NCI-H748 treated with DMSO at 0.1 percent for 48 hours (cell line): ENCODE measurements around the gene LRPPRC.
"Not testable (repeated sequence)": the region's sequence is repeated elsewhere in the genome, so short reads cannot be mapped to it uniquely, and the experiment has no call there.

ENCODE experiments used
- DNase-seq: peaks from one replicate; lab custom pipeline; 2025; lab: John Stamatoyannopoulos, UW

LRPPRC gene

GRCh38 chr2:43995733-43996533 is at the start of gene LRPPRC:
LRPPRC (minus strand) TSS chr2:43995989; CDS start chr2:43995947, 42 bp downstream.
- DNase-seq = peak; percentile 87

GRCh38 chr2:44045061-44045460 is 49.3 kb upstream of the LRPPRC start:
- no peak for DNase-seq

- peak; percentile 62 for DNase-seq
These were observed 48.5 kb upstream of the LRPPRC start for GRCh38 chr2:44044281-44044720.

DNA sequence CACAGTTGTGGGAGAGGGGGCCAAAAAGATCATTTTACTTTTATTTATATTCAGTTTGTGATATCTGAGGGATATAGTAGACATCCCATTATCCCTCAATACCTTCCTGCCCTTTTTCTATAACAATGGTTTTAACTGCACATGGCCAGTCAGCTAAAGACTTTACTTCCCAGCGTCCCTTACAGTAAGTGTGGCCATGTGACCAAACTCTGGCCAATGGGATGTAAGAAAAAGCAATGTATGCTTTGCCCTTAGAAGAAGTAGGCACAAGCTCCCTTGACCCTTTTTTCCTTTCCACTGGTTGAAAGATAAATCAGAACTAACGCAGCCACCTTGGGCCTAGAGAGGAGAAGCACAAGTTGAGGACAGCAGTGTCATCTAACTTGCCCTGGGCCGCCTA is 44.6 kb upstream of the LRPPRC start:
- DNase-seq = no peak

- no peak for DNase-seq
These were observed 42.5 kb upstream of the LRPPRC start for GRCh38 chr2:44038277-44038676.

DNA sequence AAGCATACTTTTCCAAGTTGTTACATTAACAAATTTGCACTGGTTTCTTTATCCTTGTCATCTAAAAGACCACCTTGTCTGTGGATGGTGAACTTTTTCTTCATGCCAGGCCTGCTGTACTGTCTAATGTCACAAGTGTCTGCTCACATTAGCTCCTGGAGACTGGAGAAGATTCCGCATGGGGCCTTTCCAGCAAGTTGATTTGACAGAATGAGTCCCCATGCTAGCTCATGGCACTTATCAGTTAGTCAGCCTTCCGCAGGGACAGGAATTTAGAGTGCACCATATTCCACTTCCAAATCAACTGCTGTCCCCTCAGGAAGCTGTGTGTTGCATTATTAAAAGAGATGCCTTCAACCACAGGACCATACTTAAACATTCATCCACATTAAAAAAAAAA is 41.4 kb upstream of the LRPPRC start:
- no peak for DNase-seq

- DNase-seq = no peak
These were observed 38.2 kb upstream of the LRPPRC start for GRCh38 chr2:44033947-44034346.

DNA sequence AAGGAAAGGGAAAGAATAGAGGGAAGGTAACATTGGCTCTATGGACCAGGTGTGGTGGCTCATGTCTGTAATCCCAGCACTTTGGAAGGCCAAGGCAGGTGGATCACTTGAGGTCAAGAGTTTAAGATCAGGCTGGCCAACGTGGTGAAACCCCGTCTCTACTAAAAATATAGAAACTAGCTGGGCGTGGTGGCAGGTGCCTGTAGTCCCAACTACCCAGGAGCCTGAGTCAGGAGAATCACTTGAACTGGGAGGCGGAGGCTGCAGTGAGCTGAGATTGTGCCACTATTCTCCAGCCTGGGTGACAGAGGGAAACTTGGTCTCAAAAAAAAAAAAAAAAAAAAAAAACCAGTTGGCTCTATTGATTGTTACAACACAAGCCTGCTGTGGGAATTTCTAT is 31.3 kb upstream of the LRPPRC start:
- not testable (repeated sequence) for DNase-seq

DNA sequence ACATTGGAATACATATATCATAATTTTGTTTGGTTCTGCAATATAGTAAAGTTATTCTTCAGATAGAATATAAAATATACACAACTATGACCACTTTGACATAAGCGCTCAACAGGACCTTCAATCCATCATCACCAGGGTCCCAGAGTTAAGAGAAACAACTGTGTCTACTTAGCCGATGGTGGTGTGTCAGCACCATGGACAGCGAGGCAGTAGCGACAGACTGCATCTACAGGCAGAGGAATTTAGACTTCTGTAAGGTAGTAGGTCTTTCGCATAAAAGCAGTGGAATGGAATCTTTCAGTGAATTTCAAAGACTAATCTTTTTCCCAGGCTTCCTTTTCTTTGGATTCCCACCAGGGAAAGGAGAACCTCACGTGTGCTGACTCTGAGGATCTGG is 20.5 kb upstream of the LRPPRC start:
- no peak for DNase-seq

DNA sequence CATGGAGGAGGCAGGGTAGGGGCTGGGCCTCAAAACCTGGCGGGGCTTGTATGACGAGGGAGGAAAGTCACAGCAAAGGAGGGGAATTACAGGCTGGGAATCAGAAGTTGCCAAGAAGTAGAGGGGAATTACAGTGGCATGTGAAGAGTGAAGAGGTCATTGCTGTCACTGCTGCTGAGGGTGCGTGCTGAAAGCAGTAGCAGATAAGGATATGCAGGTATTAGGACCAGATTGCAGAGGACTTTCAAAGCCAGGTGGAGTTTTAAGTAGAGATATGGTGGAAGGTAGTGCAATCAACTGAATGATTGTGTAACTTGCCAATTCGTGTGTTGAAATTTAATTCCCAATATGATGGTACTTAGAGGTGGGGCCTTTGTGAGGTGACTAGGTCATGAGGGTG is 19.4 kb upstream of the LRPPRC start:
- no peak for DNase-seq

GRCh38 chr2:44013205-44013604 is 17.4 kb upstream of the LRPPRC start:
- DNase-seq = not testable (repeated sequence)

GRCh38 chr2:44010266-44010665 is 14.5 kb upstream of the LRPPRC start:
- DNase-seq = no peak

DNA sequence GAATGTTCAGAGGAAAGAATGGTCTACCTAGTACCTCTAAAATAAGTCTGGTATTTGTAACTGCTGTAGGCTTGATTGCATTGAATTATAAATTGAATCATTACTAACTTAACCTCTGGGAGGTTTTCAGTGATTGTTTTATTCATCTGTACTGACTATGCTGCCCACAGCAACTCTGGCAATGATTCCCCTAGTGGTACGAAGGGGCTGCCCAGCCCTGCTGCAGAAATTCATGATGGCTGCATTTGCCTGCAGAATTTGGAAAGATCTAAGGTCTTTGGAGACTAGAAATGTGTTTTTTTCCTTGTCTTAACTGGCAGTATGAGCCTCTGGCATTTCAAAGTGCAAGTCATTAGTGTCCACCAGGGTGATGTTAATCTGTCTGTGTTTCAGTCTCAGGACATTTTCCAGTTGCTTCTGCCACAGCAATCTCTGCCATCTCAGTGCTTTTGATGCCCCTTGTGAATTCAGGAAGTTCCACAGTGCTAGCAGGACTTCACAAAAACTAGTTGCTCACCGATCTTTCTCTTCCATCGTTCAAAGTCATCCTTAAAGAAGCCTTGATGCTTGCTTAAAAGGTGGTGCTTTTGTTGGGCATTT is 13.4 kb upstream of the LRPPRC start:
- DNase-seq = no peak

GRCh38 chr2:44005846-44006245 is 10.1 kb upstream of the LRPPRC start:
- DNase-seq = no peak

GRCh38 chr2:44004735-44005602 is 9.2 kb upstream of the LRPPRC start:
- no peak for DNase-seq

- no peak for DNase-seq
These were observed 5.9 kb upstream of the LRPPRC start for GRCh38 chr2:44001716-44002115.

DNA sequence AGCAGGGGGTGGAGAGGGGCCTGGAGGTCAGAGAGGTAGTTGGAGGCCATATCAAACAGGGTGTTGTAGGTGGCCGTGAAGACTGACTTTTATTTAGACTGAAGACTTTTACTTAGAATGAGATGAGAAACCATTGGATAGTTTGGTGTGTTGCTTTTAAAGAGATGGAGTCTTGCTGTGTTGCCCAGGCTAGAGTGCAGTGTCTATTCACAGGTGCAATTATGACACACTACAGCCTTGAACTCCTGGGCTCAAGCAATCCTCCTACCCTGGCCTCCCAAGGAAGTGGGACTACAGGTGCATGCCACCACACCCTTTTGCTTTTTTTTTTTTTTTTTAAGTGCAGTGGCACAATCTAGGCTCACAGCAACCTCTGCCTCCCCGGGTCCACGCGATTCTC is 2.5 kb upstream of the LRPPRC start:
- no peak for DNase-seq

DNA sequence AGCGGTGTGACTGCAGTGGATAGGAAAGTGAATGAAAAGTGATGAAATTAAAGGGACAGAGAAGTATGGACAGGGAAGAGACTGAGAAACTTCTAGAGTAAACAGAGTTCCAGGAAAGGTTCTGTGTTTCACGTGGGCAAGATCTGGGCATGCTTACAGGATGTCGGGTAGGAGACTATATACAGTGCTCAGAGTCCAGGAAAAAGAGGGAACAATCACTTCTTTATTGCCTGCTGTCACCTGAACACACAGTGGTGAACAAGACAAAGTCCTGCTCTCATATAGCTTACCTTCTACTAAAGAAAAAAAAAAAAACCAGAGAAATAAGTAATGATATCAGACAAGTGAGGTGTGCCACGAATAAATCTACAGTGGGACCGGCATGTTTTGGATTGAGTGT is 2.4 kb downstream of the LRPPRC start:
- no peak for DNase-seq

DNA sequence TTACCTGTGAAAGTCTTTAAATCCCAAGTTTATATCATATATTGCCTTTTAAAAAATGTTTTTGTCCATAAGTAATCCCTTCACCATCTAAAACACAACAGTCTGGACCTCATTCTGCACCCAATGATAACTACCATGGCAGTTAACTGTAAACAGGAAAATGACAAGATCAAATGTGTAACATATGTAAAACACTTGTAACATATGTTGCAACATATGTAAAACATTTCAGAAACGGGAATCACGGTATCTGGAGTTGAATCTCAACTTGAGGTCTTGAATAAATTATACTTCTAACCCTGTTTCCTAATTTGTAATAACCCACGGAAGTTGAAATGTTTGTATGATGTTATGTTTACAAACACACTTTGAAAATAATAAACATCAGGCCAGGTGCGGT is 6.2 kb downstream of the LRPPRC start:
- no peak for DNase-seq

GRCh38 chr2:43986600-43986999 is 9.2 kb downstream of the LRPPRC start:
- no peak for DNase-seq

DNA sequence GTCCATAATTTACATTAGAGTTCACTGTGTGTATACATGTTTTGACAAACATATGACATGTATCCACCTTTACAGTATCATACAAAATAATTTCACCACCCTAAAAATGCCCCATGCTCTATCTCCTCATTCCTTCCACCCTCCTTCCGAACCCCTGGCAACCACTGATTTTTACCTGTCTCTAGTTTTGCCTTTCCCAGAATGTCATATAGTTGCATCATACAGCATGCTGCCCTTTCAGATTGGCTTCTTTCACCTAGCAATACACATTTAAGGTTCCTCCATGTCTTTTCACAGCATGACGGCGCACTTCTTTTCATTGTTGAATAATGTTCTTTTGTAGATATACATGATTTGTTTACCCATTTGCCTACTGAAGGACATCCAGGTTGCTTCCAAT is 10.4 kb downstream of the LRPPRC start:
- DNase-seq = no peak

GRCh38 chr2:43984533-43984932 is 11.3 kb downstream of the LRPPRC start:
- DNase-seq = no peak

- DNase-seq = no peak
These were observed 14.9 kb downstream of the LRPPRC start for GRCh38 chr2:43980902-43981301.
